Activated CD8-positive, alpha-beta memory T cell treated with anti-CD3 and anti-CD28 coated beads for 36 hours (primary cell): ENCODE measurements around the gene ZDHHC16. TPM values are rescaled to one million over a fixed set of nuclear protein-coding genes. Genes with fewer than 3 reads are reported as not detected.

Source experiments
- CTCF ChIA-PET: fragments of 350-600 bp; sonication (Branson Sonifier 250); formaldehyde crosslinking; loops from one replicate; lab custom pipeline; 2021; ENCODE audit warnings: antibody characterized with exemption; lab: Charles Lee
- POLR2A ChIA-PET: fragments of 350-600 bp; sonication (Branson Sonifier 250); formaldehyde crosslinking; loops from one replicate; lab custom pipeline; 2021; ENCODE audit warnings: antibody characterized with exemption; lab: Charles Lee
- total RNA-seq, 2 experiments: library from RNA; stranded (reverse); gene quantifications; one replicate each; pipeline ENCODE4 v1.2.3, GENCODE V29; 2021

The ZDHHC16 gene
- 10 to 100 TPM; 55.0 to 57.3 TPM for total RNA-seq

- CTCF ChIA-PET = interaction anchor here (1.2 to 2.6 kb wide), 3 partner anchors 12 to 33 kb away, joined by 3 to 8 read pairs (median 5); no protein-coding TSS in a partner anchor
- POLR2A ChIA-PET = interaction anchor here (0.8 to 3.4 kb wide), 3 partner anchors 18 to 45 kb away, joined by 4 to 22 read pairs (median 7); partner anchors contain the start of gene RRP12
These were observed at the start of gene ZDHHC16, which contains the start of gene EXOSC1 for GRCh38 chr10:97445722-97446639. TSS of gene ZDHHC16 (plus strand) at chr10:97446175. CDS start at chr10:97451676, 5,501 bp downstream. TSS of gene EXOSC1 (minus strand) at chr10:97446006. CDS start at chr10:97445985, 21 bp downstream.

GRCh38 chr10:97399843-97400545 is 46.0 kb upstream of the ZDHHC16 start:
- ChIA-PET CTCF (interaction anchor here (1.2 to 1.5 kb wide), 2 partner anchors 154 to 286 kb away, joined by 3 to 4 read pairs; no protein-coding TSS in a partner anchor), POLR2A (interaction anchor here (0.7 to 2.4 kb wide), 3 partner anchors 12 to 103 kb away, joined by 3 to 20 read pairs (median 11); no protein-coding TSS in a partner anchor)

GRCh38 chr10:97400665-97401454 is 45.1 kb upstream of the ZDHHC16 start, which contains the start of gene RRP12:
TSS of gene RRP12 (minus strand) at chr10:97401340. CDS start at chr10:97401231, 109 bp downstream.
- CTCF ChIA-PET = interaction anchor here (0.5 to 1.6 kb wide), 5 partner anchors 10 to 330 kb away, joined by 3 to 5 read pairs (median 3); no protein-coding TSS in a partner anchor
- POLR2A ChIA-PET = interaction anchor here (0.6 to 2.4 kb wide), 11 partner anchors 11 to 104 kb away, joined by 3 to 20 read pairs (median 4); no protein-coding TSS in a partner anchor

- ChIA-PET POLR2A (interaction anchor here (0.6 to 2.4 kb wide), 9 partner anchors 10 to 96 kb away, joined by 3 to 20 read pairs (median 4); no protein-coding TSS in a partner anchor), CTCF (interaction anchor here (0.5 to 1.6 kb wide), 4 partner anchors 11 to 329 kb away, joined by 3 to 5 read pairs (median 3); no protein-coding TSS in a partner anchor)
These were observed 44.5 kb upstream of the ZDHHC16 start for GRCh38 chr10:97401455-97401919.

- ChIA-PET POLR2A (no interaction called here), CTCF (no interaction called here)
These were observed 41.9 kb upstream of the ZDHHC16 start for GRCh38 chr10:97404044-97404443.

- POLR2A ChIA-PET = interaction anchor here (0.8 to 1.0 kb wide), 2 partner anchors 12 to 17 kb away, joined by 3 to 6 read pairs; no protein-coding TSS in a partner anchor
- CTCF ChIA-PET = interaction anchor here (0.7 to 1.5 kb wide), 2 partner anchors 9 to 148 kb away, joined by 3 to 4 read pairs; no protein-coding TSS in a partner anchor
These were observed 39.9 kb upstream of the ZDHHC16 start for GRCh38 chr10:97406064-97406463.

- ChIA-PET CTCF (interaction anchor here (0.7 to 2.9 kb wide), 7 partner anchors 9 to 147 kb away, joined by 3 to 13 read pairs (median 4); no protein-coding TSS in a partner anchor), POLR2A (interaction anchor here (0.7 to 1.0 kb wide), 4 partner anchors 12 to 28 kb away, joined by 3 to 6 read pairs (median 3); no protein-coding TSS in a partner anchor)
These were observed 39.5 kb upstream of the ZDHHC16 start for GRCh38 chr10:97406483-97406882.

GRCh38 chr10:97407211-97407951 is 38.6 kb upstream of the ZDHHC16 start:
- CTCF ChIA-PET = interaction anchor here (0.7 to 2.9 kb wide), 15 partner anchors 12 to 146 kb away, joined by 3 to 13 read pairs (median 4); no protein-coding TSS in a partner anchor
- POLR2A ChIA-PET = interaction anchor here (0.7 to 1.0 kb wide), 3 partner anchors 16 to 28 kb away, joined by 3 read pairs; no protein-coding TSS in a partner anchor

GRCh38 chr10:97407952-97408248 is 38.1 kb upstream of the ZDHHC16 start:
- ChIA-PET POLR2A (no interaction called here), CTCF (interaction anchor here (0.7 to 2.9 kb wide), 11 partner anchors 12 to 143 kb away, joined by 3 to 13 read pairs (median 4); no protein-coding TSS in a partner anchor)

GRCh38 chr10:97408496-97408992 is 37.4 kb upstream of the ZDHHC16 start:
- ChIA-PET CTCF (interaction anchor here (0.8 to 2.9 kb wide), 11 partner anchors 11 to 87 kb away, joined by 3 to 13 read pairs (median 4); no protein-coding TSS in a partner anchor), POLR2A (interaction anchor here (0.6 to 1.2 kb wide), 4 partner anchors 14 to 26 kb away, joined by 3 to 6 read pairs (median 4); no protein-coding TSS in a partner anchor)

GRCh38 chr10:97411406-97411805 is 34.6 kb upstream of the ZDHHC16 start:
- ChIA-PET POLR2A (interaction anchor here (1.0 to 2.8 kb wide), 2 partner anchors 10 to 16 kb away, joined by 3 to 20 read pairs; partner anchors contain the start of gene RRP12), CTCF (interaction anchor here (0.6 to 4.6 kb wide), 3 partner anchors 13 to 130 kb away, joined by 4 to 51 read pairs (median 4); partner anchors contain the start of gene PGAM1)

- CTCF ChIA-PET = interaction anchor here (0.9 to 4.6 kb wide), 4 partner anchors 9 to 32 kb away, joined by 5 to 51 read pairs (median 14); partner anchors contain the start of genes EXOSC1, PGAM1 and ZDHHC16
- POLR2A ChIA-PET = interaction anchor here (2.8 to 4.8 kb wide), 3 partner anchors 11 to 15 kb away, joined by 20 to 73 read pairs (median 42); partner anchors contain the start of genes PGAM1 and RRP12
These were observed 33.1 kb upstream of the ZDHHC16 start for GRCh38 chr10:97412891-97413304.

GRCh38 chr10:97416565-97416964 is 29.4 kb upstream of the ZDHHC16 start:
- POLR2A ChIA-PET = interaction anchor here (4.8 kb wide), 1 partner anchor 11 kb away, joined by 42 read pairs; no protein-coding TSS in a partner anchor
- CTCF ChIA-PET = no interaction called here

GRCh38 chr10:97423757-97424098 is 22.2 kb upstream of the ZDHHC16 start:
- CTCF ChIA-PET = interaction anchor here (1.4 to 3.9 kb wide), 3 partner anchors 11 to 16 kb away, joined by 6 to 51 read pairs (median 6); no protein-coding TSS in a partner anchor
- POLR2A ChIA-PET = interaction anchor here (0.7 to 4.2 kb wide), 3 partner anchors 10 to 937 kb away, joined by 3 to 73 read pairs (median 3); no protein-coding TSS in a partner anchor

GRCh38 chr10:97425964-97426775 is 19.8 kb upstream of the ZDHHC16 start, which contains the start of gene PGAM1:
TSS of gene PGAM1 (plus strand) at chr10:97426191. CDS start at chr10:97426308, 117 bp downstream.
- ChIA-PET POLR2A (interaction anchor here (1.5 to 4.2 kb wide), 4 partner anchors 12 to 25 kb away, joined by 4 to 73 read pairs (median 32); partner anchors contain the start of gene RRP12), CTCF (interaction anchor here (1.8 to 3.9 kb wide), 3 partner anchors 12 to 18 kb away, joined by 4 to 51 read pairs (median 19); no protein-coding TSS in a partner anchor)
